Measurements from ENCODE around the gene TECPR2.
A peak's percentile ranks its signal among the peaks of the same experiment; 100 is the strongest.

TECPR2 gene

GRCh38 chr14:102495491-102496330 is 133.0 kb downstream of the TECPR2 start:
- no peak for DNase-seq (ENCODE audit: low spot score)

- DNase-seq (ENCODE audit: low spot score): no peak
Measured at GRCh38 chr14:102496331-102496691, 133.6 kb downstream of the TECPR2 start.

DNA sequence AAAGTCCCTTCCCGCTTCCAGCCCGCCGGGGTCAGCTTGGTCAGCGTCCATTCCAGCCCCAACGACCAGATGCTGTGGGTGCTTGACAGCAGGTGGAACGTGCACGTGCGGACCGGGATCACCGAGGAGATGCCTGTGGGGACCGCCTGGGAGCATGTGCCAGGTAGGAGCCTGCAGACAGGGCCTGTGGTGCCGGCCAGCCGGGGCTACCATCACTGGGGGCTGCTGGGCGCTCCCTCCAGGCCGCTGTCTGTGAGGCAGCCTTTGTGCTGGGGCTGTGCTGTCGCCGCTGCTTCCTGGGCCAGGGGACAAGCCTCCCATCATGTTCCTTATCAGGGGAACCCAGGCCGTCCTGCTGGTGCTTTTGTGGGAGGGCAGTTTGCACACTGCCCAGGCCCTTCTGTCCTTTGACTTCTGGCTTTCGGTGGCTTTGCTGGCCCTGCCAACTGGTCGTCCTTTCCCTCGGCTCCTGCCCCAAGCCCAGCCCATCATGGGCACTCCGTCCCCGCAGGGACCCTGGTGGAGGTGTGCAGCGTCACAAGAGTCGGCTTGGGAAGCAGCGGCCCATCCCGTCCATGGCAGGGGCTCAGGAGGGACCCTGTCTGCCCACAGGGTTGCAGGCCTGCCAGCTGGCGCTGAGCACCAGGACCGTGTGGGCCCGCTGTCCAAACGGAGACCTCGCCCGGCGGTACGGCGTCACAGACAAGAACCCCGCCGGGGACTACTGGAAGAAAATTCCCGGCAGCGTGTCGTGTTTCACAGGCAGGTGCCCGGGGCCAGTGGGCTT is 134.4 kb downstream of the TECPR2 start:
- DNase-seq (ENCODE audit: low spot score): no peak

GRCh38 chr14:102497998-102498677 is 135.4 kb downstream of the TECPR2 start:
- no peak for DNase-seq (ENCODE audit: low spot score)

GRCh38 chr14:102498678-102499265 is 136.0 kb downstream of the TECPR2 start:
- no peak for DNase-seq (ENCODE audit: low spot score)

- DNase-seq (ENCODE audit: low spot score): no peak
Measured at GRCh38 chr14:102499401-102500157, 136.8 kb downstream of the TECPR2 start.

- DNase-seq (ENCODE audit: low spot score): peak; percentile 60
Measured at GRCh38 chr14:102500158-102500662, 137.5 kb downstream of the TECPR2 start.

- no peak for DNase-seq (ENCODE audit: low spot score)
Measured at GRCh38 chr14:102500713-102501112, 138.0 kb downstream of the TECPR2 start.

DNA sequence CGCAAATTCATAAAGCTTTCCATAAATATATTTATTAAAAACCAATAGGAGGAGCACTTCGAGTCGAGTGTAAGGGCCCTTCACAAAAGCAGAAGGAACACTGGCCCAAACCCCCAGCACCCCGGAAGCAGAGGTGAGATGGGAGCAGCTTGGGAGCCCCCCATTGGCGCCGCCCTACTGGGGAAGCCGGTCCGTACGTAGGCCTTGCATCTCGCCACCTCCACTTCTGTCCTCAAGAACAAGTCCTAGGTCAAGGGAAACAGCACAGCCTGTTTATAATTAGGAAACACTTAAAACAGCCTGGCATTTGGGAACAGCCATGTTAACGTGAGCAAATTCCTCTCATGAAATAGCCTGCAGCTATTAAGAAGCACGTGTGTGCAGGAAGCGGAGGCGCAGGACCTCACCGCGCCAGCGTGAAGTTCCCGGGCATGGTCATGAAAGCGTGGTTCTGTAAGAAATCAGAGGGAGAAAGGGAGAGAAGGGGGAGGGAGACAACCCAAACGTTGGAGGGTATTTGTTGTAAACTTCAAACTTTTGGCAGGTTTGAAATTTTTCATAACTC is 139.1 kb downstream of the TECPR2 start:
- no peak for DNase-seq (ENCODE audit: low spot score)

DNA sequence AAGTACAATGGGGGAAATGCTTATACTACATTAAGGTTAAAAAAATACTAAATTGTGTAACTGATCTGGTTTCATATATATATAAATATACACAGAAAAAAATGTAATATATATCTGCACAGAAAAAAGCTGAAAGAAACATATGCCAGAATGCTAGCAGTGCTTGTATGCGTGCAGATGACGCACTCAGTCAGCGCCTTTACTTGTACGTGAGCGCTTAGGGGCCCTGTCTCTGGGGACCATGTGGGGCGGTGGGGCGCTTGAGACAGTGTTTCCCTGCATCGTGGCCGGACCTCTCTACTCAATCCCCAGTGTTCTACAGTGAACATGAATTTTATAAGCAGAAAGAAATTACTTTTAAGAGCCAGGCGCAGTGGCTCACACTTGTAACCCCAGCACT is 139.8 kb downstream of the TECPR2 start:
- no peak for DNase-seq (ENCODE audit: low spot score)

GRCh38 chr14:102503641-102504327 is 141.0 kb downstream of the TECPR2 start:
- DNase-seq (ENCODE audit: low spot score): no peak

- peak; percentile 56 for DNase-seq (ENCODE audit: low spot score)
Measured at GRCh38 chr14:102504328-102504999, 141.7 kb downstream of the TECPR2 start.

GRCh38 chr14:102505000-102505619 is 142.4 kb downstream of the TECPR2 start:
- no peak for DNase-seq (ENCODE audit: low spot score)

DNA sequence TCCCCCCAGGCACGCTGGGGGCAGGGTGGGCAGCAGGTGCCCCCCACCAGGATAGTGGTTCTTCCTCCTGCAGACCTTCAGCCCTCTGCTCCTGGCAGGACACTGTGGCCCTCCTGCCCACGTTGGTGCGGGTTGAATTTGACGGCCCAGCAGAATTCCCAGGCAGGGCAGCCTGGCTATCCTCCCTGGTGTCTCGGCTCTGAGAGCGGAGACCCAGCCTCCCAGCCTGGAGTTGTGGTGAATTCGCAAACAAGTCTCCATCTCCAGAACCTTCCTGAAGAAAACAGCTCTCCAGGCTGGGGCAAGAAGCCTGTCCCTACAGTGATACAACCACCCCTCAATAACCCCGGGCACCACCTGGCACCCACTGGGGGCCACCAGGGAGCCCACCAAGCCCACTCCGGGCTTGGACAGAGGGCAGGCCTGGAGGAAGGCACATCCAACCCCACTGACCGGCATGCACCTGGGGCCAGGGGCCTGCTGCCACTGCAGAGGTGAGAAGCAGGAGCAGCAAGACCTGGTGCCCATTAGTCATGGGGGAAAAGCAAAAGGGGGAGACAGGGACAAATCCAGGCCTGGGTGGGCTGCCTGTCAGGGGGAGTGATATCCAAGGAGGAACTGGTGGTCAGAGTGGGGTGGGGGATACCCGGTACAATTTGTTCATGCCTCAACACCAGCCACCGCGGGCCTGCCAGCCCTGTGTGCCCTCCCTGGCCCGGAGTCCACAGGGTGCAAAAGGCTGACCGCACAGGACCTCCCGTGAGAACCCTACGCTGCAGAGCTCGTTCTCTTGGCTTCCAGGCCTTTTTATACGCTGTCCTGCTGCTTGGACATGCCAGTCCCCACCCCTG is 143.3 kb downstream of the TECPR2 start:
- no peak for DNase-seq (ENCODE audit: low spot score)

DNA sequence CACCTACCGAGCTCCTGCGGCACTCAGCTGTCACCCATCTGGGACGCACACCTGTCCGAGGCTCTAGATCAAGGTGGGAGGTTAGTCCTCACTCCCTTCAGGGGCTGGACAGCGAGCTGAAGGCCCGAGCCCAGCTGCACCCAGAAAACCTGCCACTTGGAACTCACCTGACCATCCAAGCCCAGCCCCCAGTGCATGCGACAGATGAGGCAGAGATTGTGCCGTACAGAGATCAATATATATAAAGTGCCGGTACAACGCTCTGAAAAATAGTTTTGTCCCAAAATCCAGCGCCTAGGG is 143.8 kb downstream of the TECPR2 start:
- DNase-seq (ENCODE audit: low spot score): no peak

DNA sequence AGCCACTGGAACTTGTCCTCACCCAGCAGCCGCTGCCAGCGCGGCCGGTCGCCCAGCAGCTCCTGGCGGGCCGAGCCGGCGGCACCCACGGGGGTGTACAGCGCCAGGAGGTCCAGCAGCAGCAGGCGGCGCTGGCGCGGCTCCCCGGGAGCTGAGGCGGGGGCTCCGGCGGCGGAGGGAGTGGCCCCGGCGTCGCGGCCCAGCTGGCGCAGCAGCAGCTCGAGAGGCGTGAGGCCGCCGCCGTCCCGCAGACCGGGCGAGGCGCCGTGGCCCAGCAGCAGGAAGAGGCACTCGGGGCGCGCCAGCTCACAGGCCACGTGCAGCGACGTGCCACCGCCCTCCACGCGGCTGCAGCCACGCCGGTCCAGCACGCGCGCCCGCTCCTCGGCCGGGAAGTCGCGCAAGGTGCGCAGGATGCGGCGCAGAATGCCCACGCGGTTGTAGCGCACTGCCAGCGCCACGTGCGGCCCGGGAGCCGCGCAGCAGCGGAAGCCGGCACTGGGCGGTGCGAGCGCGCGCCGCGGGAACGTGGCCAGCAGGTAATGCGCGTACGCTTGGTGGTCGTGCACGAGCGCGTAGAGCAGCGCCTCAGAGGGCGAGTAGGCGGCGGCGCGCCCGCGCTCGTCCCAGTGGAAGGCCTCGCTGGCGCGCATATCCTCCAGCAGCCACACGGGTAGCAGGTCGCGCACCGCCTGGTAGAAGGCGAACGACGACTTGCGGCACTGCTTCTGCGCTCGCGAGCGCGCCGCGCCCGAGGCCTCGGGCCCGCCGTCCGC is 144.5 kb downstream of the TECPR2 start:
- no peak for DNase-seq (ENCODE audit: low spot score)

GRCh38 chr14:102507857-102508312 is 145.1 kb downstream of the TECPR2 start:
- DNase-seq (ENCODE audit: low spot score): no peak

GRCh38 chr14:102508410-102508773 is 145.7 kb downstream of the TECPR2 start:
- DNase-seq (ENCODE audit: low spot score): no peak

Data from cerebellar cortex (tissue), 1 donor.